Sigmoid colon (tissue), 4 donors: ENCODE measurements around the gene CYP27B1.

Experiments used
- EP300 ChIP-seq, 4 donors: sonication (generic); formaldehyde crosslinking; IDR thresholded peaks; one replicate each; pipeline ENCODE4 v1.6.1; 2017; ENCODE audit warnings: antibody characterized with exemption in 4 of 4
- POLR2A ChIP-seq, 2 donors: fragments of 450-650 bp; IDR thresholded peaks; one replicate each; pipeline ENCODE4 v1.6.1; 2016; ENCODE audit warnings: antibody characterized with exemption in 2 of 2, mild to moderate bottlenecking in 2 of 2, moderate library complexity in 2 of 2
- POLR2AphosphoS5 ChIP-seq, 4 donors: sonication (generic); formaldehyde crosslinking; IDR thresholded peaks; one replicate each; pipeline ENCODE4 v1.6.1; 2017; ENCODE audit warnings: antibody characterized with exemption in 4 of 4
- TF ChIP-seq, protein P1 (sequence below), 4 experiments: fragments of 450-650 bp in 3 of 4; fragments of 200-600 bp in 1 of 4; IDR thresholded peaks; one replicate each; pipeline ENCODE4 v1.5.1; 2016 to 2019; ENCODE audit warnings: antibody characterized with exemption in 4 of 4, mild to moderate bottlenecking in 3 of 4, moderate library complexity in 2 of 4

DNA sequence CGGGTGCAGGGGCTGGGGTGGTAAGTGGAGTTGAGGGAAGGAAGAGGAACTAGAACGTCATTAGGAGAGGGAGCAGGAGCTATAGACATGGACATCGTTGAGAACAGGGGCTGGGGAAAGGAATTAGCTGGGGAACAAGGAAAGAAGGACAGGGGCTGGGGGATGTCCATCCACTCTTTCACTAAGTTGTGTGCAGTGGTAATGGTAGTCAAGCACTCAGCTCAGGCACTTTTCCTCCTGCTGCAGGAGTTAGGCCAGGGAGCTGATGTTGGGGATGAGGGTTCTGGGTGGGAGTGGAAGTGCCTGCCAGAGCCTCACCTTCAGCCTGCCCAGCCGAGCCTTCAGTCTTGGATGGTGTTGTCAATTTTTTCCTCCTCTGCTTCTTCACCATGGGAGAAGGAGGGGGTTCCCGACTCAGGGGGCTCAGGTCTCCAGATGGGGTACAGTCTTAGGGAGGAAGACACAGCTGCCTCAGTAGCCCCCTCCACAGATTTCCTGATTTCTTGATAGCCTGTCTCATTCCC is 37.5 kb downstream of the CYP27B1 start:
- TF ChIP-seq, protein P1, sequence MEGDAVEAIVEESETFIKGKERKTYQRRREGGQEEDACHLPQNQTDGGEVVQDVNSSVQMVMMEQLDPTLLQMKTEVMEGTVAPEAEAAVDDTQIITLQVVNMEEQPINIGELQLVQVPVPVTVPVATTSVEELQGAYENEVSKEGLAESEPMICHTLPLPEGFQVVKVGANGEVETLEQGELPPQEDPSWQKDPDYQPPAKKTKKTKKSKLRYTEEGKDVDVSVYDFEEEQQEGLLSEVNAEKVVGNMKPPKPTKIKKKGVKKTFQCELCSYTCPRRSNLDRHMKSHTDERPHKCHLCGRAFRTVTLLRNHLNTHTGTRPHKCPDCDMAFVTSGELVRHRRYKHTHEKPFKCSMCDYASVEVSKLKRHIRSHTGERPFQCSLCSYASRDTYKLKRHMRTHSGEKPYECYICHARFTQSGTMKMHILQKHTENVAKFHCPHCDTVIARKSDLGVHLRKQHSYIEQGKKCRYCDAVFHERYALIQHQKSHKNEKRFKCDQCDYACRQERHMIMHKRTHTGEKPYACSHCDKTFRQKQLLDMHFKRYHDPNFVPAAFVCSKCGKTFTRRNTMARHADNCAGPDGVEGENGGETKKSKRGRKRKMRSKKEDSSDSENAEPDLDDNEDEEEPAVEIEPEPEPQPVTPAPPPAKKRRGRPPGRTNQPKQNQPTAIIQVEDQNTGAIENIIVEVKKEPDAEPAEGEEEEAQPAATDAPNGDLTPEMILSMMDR (IDR thresholded peaks at IDR 0.05) = no peak
- TF ChIP-seq POLR2A (IDR thresholded peaks at IDR 0.05) (no peak), EP300 (IDR thresholded peaks at IDR 0.05) (no peak), POLR2AphosphoS5 (IDR thresholded peaks at IDR 0.05) (no peak)
